Cardiac muscle cell (in vitro differentiated cells and primary cell): ENCODE data around the gene DFFA. TPM values are rescaled to one million over a fixed set of nuclear protein-coding genes. Genes with fewer than 3 reads are reported as not detected.

ENCODE experiments used
- DNase-seq, 2 donors: peaks; one replicate each; pipeline versions ENCODE4 v3.0.0 to v3.0.0-alpha.2; 2010 to 2017; ENCODE audit warnings: low read depth in 1 of 2, low spot score in 1 of 2
- H3K27ac ChIP-seq: fragments of 200-600 bp; sonication (generic); 2 replicates; pipeline ENCODE4 v1.5.1; 2016
- H3K27me3 ChIP-seq: fragments of 200-600 bp; sonication (generic); 2 replicates; pipeline ENCODE4 v1.6.0; 2016; ENCODE audit warnings: control low read depth
- H3K36me3 ChIP-seq: fragments of 200-600 bp; sonication (generic); 2 replicates; pipeline ENCODE4 v1.5.1; 2016; ENCODE audit warnings: control low read depth
- H3K4me1 ChIP-seq: fragments of 200-600 bp; sonication (generic); 2 replicates; pipeline ENCODE4 v1.8.1; 2017; ENCODE audit warnings: low read depth, mild to moderate bottlenecking, mixed run types
- H3K4me3 ChIP-seq: fragments of 200-600 bp; sonication (generic); 2 replicates; pipeline ENCODE4 v1.5.1; 2016; ENCODE audit warnings: mild to moderate bottlenecking
- H3K9me3 ChIP-seq: fragments of 200-600 bp; sonication (generic); 2 replicates; pipeline ENCODE4 v1.5.1; 2017; ENCODE audit warnings: low read depth, mild to moderate bottlenecking, control low read depth
- polyA plus RNA-seq: library from polyadenylated mRNA; unstranded; fragments of >200 nt; fragmentation: Nextera tagmentation; extraction: Ambion mirVana; gene quantifications from 2 replicates; pipeline ENCODE4 v1.2.1, GENCODE V29; 2016
- total RNA-seq: library from RNA; depleted of rRNA; stranded (reverse); fragments of >200 nt; gene quantifications from 2 replicates; pipeline ENCODE4 v1.2.3, GENCODE V29; 2016
- TF ChIP-seq, protein P1 (sequence below): IDR thresholded peaks from 2 replicates; pipeline ENCODE4 v1.5.1; 2012; ENCODE audit warnings: low read depth, mild to moderate bottlenecking, low read length

The DFFA gene
- total and polyA plus RNA-seq, 2 experiments from 2014 or later, result 47.5 to 53.6 TPM

DNA sequence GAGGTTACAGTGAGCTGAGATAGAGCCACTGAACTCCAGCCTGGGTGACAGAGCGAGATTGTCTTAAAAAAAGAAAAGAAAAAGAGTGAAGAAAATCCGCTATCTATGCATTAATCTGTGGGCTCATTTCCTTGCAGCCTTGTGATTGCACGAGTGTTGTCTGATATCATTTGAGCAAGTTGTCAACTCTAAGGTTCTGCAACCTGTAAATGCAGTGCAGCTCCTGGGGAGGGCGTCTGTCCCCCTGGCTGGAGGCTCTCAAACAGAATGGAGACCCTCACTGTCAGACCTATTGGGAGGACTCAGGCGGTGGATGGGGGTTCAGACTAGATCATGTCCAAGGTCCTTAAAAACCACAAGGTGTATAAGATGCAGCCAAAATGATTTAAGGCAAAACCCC is 16.3 kb downstream of the DFFA start:
- no peak for DNase-seq
- Histone ChIP-seq H3K27me3 (no peaks in the 10 kb centered on the region), H3K36me3 (peaks cover 6% of the 10 kb centered on the region), H3K27ac (peak overlapping the region; percentile 72), H3K4me3 (no peak overlapping the region), H3K4me1 (peaks cover 9% of the 10 kb centered on the region), H3K9me3 (no peaks in the 10 kb centered on the region)
- TF ChIP-seq, protein P1, sequence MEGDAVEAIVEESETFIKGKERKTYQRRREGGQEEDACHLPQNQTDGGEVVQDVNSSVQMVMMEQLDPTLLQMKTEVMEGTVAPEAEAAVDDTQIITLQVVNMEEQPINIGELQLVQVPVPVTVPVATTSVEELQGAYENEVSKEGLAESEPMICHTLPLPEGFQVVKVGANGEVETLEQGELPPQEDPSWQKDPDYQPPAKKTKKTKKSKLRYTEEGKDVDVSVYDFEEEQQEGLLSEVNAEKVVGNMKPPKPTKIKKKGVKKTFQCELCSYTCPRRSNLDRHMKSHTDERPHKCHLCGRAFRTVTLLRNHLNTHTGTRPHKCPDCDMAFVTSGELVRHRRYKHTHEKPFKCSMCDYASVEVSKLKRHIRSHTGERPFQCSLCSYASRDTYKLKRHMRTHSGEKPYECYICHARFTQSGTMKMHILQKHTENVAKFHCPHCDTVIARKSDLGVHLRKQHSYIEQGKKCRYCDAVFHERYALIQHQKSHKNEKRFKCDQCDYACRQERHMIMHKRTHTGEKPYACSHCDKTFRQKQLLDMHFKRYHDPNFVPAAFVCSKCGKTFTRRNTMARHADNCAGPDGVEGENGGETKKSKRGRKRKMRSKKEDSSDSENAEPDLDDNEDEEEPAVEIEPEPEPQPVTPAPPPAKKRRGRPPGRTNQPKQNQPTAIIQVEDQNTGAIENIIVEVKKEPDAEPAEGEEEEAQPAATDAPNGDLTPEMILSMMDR, result no peak

DNA sequence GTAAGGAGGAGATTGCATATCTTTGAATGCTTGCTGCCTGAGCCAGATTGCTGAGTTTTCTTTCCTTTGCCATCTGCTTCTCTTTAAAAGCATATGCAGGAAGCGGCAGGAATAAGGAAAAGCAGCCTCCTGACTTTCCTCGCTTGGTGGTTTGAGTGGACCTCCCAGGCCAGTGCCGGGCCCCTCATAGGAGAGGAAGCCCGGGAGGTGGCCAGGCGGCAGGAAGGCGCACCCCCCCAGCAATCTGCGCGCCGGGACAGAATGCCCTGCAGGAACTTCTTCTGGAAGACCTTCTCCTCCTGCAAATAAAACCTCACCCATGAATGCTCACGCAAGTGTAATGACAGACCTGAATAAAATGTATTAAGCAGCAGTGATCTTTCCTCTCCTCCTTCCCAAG is 21.0 kb downstream of the DFFA start:
- Histone ChIP-seq H3K9me3 (no peaks in the 10 kb centered on the region), H3K36me3 (no peaks in the 10 kb centered on the region), H3K27ac (no peak overlapping the region), H3K27me3 (no peaks in the 10 kb centered on the region), H3K4me1 (peaks cover 5% of the 10 kb centered on the region), H3K4me3 (no peak overlapping the region)
- TF ChIP-seq, protein P1, result no peak
- DNase-seq, result peak in 1 of 2 donors; percentile 40

DNA sequence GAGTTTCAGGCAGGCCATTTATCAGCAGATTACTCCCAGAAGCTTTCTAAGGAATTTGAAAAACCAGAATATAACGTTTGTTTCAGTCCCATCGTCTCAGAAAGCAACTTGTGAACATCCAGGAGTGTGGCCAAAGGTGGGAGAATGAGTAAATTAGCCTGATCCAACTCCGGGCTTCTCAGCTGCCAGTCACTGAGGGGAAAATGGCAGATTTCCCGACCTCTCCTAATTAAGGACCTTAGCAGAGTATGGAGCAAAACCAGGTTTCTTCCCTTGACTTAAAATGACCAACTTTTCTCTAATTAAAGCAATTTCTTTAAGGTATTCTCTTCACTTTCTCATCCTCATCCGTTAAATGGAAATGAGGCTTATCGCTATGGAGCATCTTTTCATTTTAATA is 21.5 kb downstream of the DFFA start:
- Histone ChIP-seq H3K4me1 (peaks cover 4% of the 10 kb centered on the region), H3K4me3 (no peak overlapping the region), H3K36me3 (no peaks in the 10 kb centered on the region), H3K27me3 (no peaks in the 10 kb centered on the region), H3K9me3 (no peaks in the 10 kb centered on the region), H3K27ac (no peak overlapping the region)
- TF ChIP-seq, protein P1, result no peak
- DNase-seq, result no peak

DNA sequence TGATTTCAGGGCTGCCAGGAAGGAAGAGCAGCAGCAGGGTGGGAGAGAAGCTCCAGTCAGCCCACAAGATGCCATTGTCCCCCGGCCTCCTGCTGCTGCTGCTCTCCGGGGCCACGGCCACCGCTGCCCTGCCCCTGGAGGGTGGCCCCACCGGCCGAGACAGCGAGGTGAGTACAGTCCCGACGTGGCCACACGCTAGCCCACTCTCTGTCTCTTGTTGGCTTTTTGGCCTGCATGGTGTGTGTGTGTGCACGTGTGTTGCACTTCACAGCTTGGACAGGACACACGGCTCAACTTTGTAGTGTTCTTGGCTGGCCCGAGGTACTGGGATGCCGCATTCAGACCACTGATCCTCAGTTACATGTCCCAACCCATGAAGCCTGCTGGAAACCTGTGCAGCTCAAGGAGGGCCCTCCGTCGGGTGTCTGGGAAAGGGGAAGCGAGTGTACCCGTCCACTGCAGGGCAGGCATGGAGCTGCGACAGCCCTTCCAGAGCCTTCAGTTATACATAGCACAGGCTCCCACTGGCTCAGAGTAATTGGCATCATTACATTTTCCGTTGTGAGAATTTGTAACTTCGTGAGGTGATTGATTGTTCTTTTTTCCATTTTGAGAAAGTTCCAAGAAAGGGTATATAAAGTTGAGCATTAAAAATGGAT is 22.0 kb downstream of the DFFA start:
- TF ChIP-seq, protein P1, result no peak
- Histone ChIP-seq H3K27ac (no peak overlapping the region), H3K36me3 (no peaks in the 10 kb centered on the region), H3K4me1 (peaks cover 4% of the 10 kb centered on the region), H3K4me3 (no peak overlapping the region), H3K27me3 (no peaks in the 10 kb centered on the region), H3K9me3 (no peaks in the 10 kb centered on the region)
- no peak for DNase-seq

DNA sequence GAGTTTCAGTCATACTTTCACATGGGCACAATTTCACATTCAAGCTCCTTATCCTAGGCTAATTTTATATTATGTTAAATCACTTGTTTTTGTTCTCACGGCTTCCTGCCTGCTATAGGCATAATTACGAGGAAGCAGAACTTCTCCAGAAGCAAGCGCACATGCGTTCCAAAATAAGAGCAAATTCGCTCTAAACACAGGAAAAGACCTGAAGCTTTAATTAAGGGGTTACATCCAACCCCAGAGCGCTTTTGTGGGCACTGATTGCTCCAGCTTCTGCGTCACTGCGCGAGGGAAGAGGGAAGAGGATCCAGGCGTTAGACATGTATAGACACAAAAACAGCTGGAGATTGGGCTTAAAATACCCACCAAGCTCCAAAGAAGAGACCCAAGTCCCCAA is 22.6 kb downstream of the DFFA start, which contains the start of gene CORT:
Gene CORT, plus strand, starts transcription at position 281 of the 400 bp plus-strand sequence. CDS start 193 bp downstream, outside the sequence.
- Histone ChIP-seq H3K36me3 (no peaks in the 10 kb centered on the region), H3K27ac (no peak within 1 kb of the TSS), H3K4me3 (no peak within 1 kb of the TSS), H3K4me1 (peaks cover 4% of the 10 kb centered on the region), H3K27me3 (no peaks in the 10 kb centered on the region), H3K9me3 (no peaks in the 10 kb centered on the region)
- TF ChIP-seq, protein P1, result no peak
- no peak for DNase-seq
